GM19099 (cell line): ENCODE data around the gene KCNB1.

ENCODE experiments used
- POLR2A ChIP-seq: IDR thresholded peaks from 3 replicates; pipeline ENCODE4 v1.6.1; 2011; ENCODE audit warnings: low read depth; ENCODE audit not compliant: insufficient read length; ENCODE audit errors: extremely low read depth

The KCNB1 gene

GRCh38 chr20:49415005-49415667 lies 67.3 kb downstream of the KCNB1 start:
- TF ChIP-seq POLR2A, result no peak

DNA sequence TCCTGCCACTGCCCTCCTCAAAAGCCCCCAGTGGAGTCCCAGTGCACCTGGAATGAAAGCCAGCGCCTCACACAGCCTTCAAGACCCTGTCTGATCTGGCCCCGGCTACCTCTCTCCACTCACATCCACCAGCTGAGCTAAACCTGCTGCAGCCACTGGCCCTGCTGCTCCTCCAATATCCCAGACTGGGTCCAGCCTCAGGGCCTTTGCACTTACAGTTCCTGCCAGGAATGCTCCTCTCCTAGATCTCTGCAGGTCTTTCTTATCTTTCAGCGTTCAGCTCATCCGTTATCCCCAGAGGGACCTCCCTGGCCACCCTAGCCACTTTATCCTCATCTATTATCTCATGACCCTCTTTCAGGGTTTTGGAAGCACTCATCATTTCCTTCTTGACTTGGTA lies 68.8 kb downstream of the KCNB1 start:
- TF ChIP-seq POLR2A, result no peak

- TF ChIP-seq POLR2A, result no peak
Observed at GRCh38 chr20:49412953-49413352, 69.5 kb downstream of the KCNB1 start.

GRCh38 chr20:49412254-49412653 lies 70.2 kb downstream of the KCNB1 start:
- TF ChIP-seq POLR2A, result no peak

- TF ChIP-seq POLR2A, result no peak
Observed at GRCh38 chr20:49411221-49411925, 71.1 kb downstream of the KCNB1 start.

DNA sequence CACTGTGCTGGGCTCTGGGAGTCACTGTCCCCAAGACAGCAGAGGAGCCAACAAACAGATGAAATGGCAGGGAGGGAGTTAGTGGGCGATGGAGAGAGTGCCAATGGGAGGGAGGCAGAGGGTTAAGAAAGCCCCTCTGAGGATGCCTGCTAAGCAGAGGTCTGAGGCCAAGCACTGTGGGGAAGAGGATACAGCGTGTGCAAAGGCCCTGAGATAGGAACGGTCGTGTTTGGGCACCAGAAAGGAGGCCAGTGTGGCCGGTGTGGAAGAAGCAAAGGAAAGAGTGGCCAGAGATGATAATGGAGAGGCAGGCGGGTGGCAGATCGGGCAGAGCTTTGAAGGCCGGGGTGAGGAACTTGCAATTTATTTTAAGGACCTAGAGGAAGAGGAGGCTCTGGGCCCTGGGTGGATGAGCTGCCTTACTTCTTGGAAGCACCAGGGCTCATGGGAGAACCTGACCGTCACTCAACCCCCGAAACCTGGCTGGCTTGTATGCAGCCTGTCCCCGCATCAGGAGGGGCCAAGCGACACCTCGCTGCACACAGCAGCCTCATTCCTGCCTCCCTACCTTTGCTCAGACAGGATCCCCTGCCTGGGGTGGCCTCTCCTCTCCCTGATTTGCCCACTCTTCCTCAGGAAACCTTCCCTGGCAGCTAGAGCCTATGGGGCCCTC lies 73.0 kb downstream of the KCNB1 start:
- TF ChIP-seq POLR2A, result no peak

- no peak for TF ChIP-seq POLR2A
Observed at GRCh38 chr20:49408509-49409104, 73.9 kb downstream of the KCNB1 start.

DNA sequence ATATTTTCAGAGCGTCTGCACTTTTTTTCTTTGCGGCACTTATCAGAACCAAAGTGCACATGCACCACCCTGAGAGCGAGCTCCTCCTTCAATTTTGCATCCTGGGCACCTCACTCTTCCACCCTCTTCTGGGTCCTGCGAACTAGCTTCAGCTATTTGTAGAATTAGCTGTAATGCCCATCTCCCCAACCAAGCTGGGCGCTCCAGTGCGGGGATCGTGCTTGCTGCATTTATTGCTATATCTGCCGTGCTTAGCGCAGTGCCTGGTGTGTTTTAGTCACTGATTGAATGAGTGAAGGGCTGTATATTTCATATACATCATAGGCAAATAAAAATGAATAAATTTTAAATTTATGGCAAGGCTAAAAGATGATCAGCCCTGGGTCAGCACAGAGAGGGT lies 75.8 kb downstream of the KCNB1 start:
- TF ChIP-seq POLR2A, result no peak

DNA sequence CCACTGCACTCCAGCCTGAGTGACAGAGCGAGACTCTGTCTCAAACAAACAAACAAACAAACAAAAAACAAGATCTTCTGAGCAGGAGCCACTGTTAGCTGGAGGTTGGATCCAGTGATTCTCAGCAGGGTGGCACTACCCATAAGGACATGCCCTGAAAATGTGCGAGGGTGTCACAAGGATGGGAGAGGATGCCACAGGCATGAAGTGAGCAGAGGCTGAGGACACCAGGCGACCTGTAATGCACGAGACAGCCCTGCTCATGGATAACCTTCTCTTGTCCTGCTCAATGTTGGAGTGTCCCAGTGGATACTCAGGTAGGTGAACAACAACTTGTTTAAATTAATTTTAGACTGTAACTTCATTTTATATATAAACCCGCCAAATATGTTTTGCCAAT lies 76.8 kb downstream of the KCNB1 start:
- no peak for TF ChIP-seq POLR2A

- TF ChIP-seq POLR2A, result no peak
Observed at GRCh38 chr20:49405062-49405683, 77.3 kb downstream of the KCNB1 start.

DNA sequence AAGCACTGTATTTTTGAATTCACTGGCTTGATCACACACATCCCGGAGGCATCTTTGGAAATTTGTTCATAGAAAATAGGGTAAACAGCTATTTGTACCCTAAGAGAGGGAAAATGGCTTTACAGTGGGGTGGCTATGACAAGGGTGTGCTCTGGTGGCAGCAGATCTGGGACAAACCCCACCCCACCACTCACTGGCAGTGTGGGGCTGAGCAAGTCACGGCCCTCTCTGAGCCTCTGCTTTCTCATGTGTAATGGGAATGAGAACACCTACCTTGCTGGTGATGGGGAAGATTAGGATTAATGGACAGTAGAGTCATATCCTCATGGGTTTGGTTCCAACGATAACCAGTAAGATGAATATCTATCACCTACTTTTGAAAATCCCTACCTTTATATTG lies 78.0 kb downstream of the KCNB1 start:
- TF ChIP-seq POLR2A, result no peak

DNA sequence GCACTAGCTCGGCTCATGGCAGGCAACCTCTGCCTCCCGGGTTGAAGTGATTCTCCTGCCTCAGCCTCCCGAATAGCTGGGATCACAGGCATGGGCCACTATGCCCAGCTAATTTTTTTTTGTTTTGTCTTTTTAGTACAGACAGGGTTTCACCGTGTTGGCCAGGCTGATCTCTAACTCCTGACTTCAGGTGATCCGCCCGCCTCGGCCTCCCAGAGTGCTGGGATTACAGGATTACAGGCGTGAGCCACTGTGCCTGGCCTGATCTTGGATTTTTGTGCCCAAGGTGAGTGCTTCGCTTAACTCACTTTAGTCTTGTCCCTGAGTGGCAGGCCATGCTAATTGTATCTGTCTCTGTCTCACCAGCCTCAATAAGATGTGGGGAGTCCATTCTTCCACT lies 78.6 kb downstream of the KCNB1 start:
- TF ChIP-seq POLR2A, result no peak

DNA sequence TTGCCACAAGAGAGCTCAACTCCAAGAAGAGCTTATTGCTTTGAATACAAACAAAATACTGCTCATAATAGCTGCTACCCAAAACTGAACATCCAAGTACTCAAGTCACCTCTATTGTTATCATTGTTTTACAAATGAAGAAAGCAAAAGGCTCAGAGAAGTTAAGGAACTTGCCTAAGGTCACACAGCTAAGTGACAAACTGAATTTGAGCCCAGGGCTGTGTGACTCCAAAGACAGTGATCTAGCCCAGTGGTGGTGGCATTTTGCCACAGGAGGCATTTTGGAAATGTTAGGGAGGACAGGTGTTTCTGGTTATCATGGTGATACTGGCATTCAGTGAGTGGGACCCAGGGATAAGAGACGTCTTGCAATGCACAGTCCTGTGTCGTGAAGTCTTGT lies 79.5 kb downstream of the KCNB1 start:
- no peak for TF ChIP-seq POLR2A

DNA sequence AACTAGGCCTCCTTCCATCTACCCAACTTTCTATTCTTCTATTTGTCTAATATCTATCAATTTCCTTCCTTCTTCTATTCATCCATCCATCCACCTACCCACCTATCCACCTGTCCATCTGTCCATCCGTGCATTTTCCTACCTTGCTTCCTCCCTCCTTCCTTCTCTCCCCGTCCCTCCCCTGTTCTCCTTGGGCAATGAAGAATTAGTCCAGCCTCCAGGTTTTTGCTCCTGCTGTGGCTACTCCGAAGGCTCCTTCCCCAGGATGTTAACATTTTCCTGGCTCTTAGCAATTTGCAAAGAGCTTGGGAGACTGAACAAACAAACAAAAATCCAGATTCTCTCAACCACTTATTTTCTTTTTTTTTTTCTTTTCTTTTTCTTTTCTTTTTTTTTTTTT lies 81.6 kb downstream of the KCNB1 start:
- TF ChIP-seq POLR2A, result no peak

- no peak for TF ChIP-seq POLR2A
Observed at GRCh38 chr20:49400410-49400809, 82.1 kb downstream of the KCNB1 start.
